Mammary epithelial cell (primary cell): ENCODE results near the gene MB21D2.

Experiments
- CTCF ChIP-seq, 2 donors: IDR thresholded peaks in 1 of 2; conservative IDR thresholded peaks in 1 of 2; 2 replicates each; pipeline ENCODE4 v1.5.1; 2011 to 2012; ENCODE audit warnings: inconsistent platforms in 2 of 2, low read length in 2 of 2, mild to moderate bottlenecking in 2 of 2, control low read depth in 1 of 2, low read depth in 1 of 2; ENCODE audit not compliant: insufficient read depth in 1 of 2; ENCODE audit errors: extremely low read depth in 1 of 2
- EZH2 ChIP-seq: IDR thresholded peaks from 2 replicates; pipeline ENCODE4 v1.6.1; 2012; ENCODE audit warnings: low read length, inconsistent platforms, borderline replicate concordance

GRCh38 chr3:192827863-192828594 is 89.6 kb downstream of the MB21D2 start:
- TF ChIP-seq CTCF (conservative IDR thresholded peaks at IDR 0.05 in 1 of 2, IDR thresholded peaks at IDR 0.05 in 1 of 2; ENCODE audit: extremely low read depth in 1 of 2, insufficient read depth in 1 of 2, low read depth in 1 of 2, low read length in 2 of 2) (no peak), EZH2 (no peak)
